Activated B cell treated with CpG ODN at 0.5 μM for 24 hours (primary cell): ENCODE data around the gene BOD1. TPM values are rescaled to one million over a fixed set of nuclear protein-coding genes. Genes with fewer than 3 reads are reported as not detected.

Experiments used
- ATAC-seq: fragments of 200-7000 bp; cut with Tn5 transposase; one replicate; pipeline ENCODE4 v1.10.0; 2021; ENCODE audit warnings: low read depth, mild to moderate bottlenecking, moderate library complexity
- CTCF ChIA-PET: fragments of 350-600 bp; sonication (Branson Sonifier 250); formaldehyde crosslinking; loops from one replicate; lab custom pipeline; 2021; ENCODE audit warnings: antibody characterized with exemption; lab: Charles Lee
- POLR2A ChIA-PET: fragments of 350-600 bp; sonication (Branson Sonifier 250); formaldehyde crosslinking; loops from one replicate; lab custom pipeline; 2021; ENCODE audit warnings: antibody characterized with exemption; lab: Charles Lee
- DNase-seq: peaks from one replicate; pipeline ENCODE4 v3.0.0; 2022
- H3K27ac Mint-ChIP-seq: one replicate; pipeline ENCODE4 v1.8.0; 2020; ENCODE audit warnings: mixed read lengths
- H3K27me3 Mint-ChIP-seq: one replicate; pipeline ENCODE4 v1.8.0; 2021; ENCODE audit warnings: mixed read lengths
- H3K36me3 Mint-ChIP-seq: one replicate; pipeline ENCODE4 v1.8.0; 2021; ENCODE audit warnings: low read depth, mixed read lengths
- H3K4me1 Mint-ChIP-seq: one replicate; pipeline ENCODE4 v1.8.0; 2021; ENCODE audit warnings: mixed read lengths
- H3K4me3 Mint-ChIP-seq: one replicate; pipeline ENCODE4 v1.8.0; 2020; ENCODE audit warnings: mild to moderate bottlenecking, mixed read lengths
- H3K9me3 Mint-ChIP-seq: one replicate; pipeline ENCODE4 v1.8.0; 2020; ENCODE audit warnings: mixed read lengths
- intact Hi-C: fragments of 100-400 bp; cut with micrococcal nuclease; formaldehyde crosslinking; loops from one replicate; pipeline ENCODE4 v1.15.1; 2024
- total RNA-seq: library from RNA; stranded (reverse); gene quantifications from 2 replicates; pipeline ENCODE4 v1.2.3, GENCODE V29; 2022
- TF ChIP-seq, protein P1 (sequence below): fragments of 200-600 bp; IDR thresholded peaks from one replicate; pipeline ENCODE4 v1.8.0; 2022; ENCODE audit warnings: antibody characterized with exemption, mild to moderate bottlenecking

Gene BOD1
- total RNA-seq, 1 donor from 2014 or later, result 32.4 TPM

DNA sequence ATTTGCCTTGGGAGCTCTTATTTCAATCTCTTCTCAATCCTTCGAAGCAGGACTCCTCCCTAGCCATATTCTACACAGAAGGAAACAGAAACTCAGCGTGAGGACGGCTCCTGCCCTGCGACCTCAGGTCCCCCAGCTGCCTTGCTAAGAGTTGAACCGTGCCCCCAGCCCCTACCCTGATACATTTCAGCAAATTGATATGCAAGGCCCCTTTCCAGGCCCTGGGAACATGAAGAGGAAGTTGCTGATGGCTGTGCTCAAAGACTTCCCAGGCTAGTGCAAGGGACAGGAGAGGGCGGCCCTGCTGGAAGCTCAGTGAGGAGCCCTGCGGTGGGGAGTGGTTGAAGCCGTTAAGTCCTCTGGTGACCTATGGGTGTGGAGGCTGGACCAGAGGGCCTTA, 41.5 kb downstream of the BOD1 start:
- Mint-ChIP-seq H3K36me3 (no peaks in the 10 kb centered on the region), H3K4me1 (peaks cover 7% of the 10 kb centered on the region), H3K4me3 (no peak overlapping the region), H3K27me3 (peaks cover 19% of the 10 kb centered on the region), H3K9me3 (peaks cover 11% of the 10 kb centered on the region), H3K27ac (no peak overlapping the region)
- ChIA-PET POLR2A (no interaction called here), CTCF (interaction anchor here (2.4 kb wide), 1 partner anchor 398 kb away, joined by 10 read pairs; no protein-coding TSS in a partner anchor)
- DNase-seq (no peak), ATAC-seq (no peak)
- intact Hi-C loops, result no loop called here
- TF ChIP-seq, protein P1, sequence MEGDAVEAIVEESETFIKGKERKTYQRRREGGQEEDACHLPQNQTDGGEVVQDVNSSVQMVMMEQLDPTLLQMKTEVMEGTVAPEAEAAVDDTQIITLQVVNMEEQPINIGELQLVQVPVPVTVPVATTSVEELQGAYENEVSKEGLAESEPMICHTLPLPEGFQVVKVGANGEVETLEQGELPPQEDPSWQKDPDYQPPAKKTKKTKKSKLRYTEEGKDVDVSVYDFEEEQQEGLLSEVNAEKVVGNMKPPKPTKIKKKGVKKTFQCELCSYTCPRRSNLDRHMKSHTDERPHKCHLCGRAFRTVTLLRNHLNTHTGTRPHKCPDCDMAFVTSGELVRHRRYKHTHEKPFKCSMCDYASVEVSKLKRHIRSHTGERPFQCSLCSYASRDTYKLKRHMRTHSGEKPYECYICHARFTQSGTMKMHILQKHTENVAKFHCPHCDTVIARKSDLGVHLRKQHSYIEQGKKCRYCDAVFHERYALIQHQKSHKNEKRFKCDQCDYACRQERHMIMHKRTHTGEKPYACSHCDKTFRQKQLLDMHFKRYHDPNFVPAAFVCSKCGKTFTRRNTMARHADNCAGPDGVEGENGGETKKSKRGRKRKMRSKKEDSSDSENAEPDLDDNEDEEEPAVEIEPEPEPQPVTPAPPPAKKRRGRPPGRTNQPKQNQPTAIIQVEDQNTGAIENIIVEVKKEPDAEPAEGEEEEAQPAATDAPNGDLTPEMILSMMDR, result no peak

DNA sequence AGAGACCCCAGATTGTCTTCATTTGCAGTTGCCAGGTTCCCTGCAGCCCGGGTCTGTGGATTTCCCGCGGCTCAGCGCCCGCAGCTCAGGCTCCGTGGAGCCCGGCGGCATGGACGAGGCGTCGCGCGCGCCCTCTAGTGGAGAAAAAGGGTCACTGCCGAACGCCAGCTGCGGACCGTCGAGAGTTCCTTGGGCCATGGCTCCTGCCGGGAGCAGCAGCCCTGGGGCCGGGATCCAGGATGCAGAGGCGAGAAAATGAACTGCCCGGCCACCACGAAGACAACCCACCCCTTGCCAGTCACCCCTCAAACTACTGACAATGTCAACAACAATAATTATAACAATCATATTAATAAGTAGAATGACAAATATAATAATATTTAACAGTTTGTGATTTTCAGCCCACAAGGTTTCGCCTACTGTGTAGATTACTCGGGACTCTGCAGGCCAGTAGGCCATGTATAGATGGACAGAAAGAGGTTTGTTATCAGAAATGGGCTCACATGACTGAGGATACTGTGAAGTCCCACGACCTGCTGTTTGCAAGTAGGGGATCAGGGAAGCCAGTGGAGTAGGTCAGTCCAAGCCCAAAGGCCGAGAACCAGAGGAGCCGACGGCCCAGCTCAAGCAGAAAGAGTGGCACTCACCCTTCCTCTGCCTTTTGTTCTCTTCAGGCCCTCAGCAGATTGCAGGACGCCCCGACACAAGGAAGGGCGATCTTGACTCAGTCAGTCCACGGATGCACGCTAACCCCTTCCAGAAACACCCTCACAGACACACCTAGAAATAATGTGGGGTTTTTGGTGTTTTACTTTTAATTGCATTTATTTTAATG, 43.1 kb downstream of the BOD1 start:
- Mint-ChIP-seq H3K9me3 (peaks cover 1% of the 10 kb centered on the region), H3K4me1 (peaks cover 7% of the 10 kb centered on the region), H3K4me3 (no peak overlapping the region), H3K36me3 (no peaks in the 10 kb centered on the region), H3K27ac (no peak overlapping the region), H3K27me3 (peaks cover 27% of the 10 kb centered on the region)
- DNase-seq (peak; percentile 42), ATAC-seq (peak; percentile 73)
- ChIA-PET POLR2A (no interaction called here), CTCF (interaction anchor here (0.7 to 2.4 kb wide), 10 partner anchors 10 to 596 kb away, joined by 3 to 10 read pairs (median 4); no protein-coding TSS in a partner anchor)
- intact Hi-C loops, result loop anchor here (1.0 kb wide), 1 partner anchor 279 kb away; no protein-coding TSS in a partner anchor
- TF ChIP-seq, protein P1, result peak; percentile 97

DNA sequence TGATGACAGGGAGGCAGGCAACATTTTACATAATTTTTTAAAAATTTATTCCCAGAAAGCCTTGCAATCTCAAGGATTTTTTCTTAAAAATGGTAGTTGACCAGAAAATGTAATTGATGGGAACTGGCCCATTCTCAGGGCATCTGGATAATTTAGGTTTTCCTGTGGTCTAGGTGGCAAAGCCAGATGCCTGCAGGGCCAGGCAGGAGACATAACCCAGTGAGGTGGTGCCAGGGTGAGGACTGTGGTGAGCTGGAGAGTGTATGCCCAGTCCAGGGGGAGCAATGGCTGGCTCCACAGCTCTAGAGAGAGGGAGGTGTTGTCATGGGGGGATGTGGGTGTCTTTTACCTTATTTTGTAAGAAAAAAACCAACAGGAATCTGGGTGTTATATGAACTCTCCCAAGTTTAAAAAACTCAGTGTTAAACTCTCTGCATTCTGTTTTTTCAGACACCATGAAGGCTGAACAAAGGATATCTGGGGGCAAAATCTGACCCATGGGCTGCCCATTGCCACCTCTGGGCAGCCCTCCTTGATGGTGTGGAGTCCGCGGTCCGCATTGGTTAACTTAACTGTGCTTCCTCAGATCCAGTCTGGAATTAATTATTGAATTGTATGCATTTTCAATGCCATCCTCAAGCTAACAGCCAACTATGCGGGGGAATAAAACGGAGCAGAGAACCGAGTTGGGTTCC, 43.9 kb downstream of the BOD1 start:
- Mint-ChIP-seq H3K27me3 (peaks cover 28% of the 10 kb centered on the region), H3K4me3 (no peak overlapping the region), H3K9me3 (peaks cover 9% of the 10 kb centered on the region), H3K36me3 (no peaks in the 10 kb centered on the region), H3K4me1 (peaks cover 7% of the 10 kb centered on the region), H3K27ac (no peak overlapping the region)
- DNase-seq (no peak), ATAC-seq (no peak)
- intact Hi-C loops, result loop anchor here (1.0 kb wide), 1 partner anchor 278 kb away; no protein-coding TSS in a partner anchor
- CTCF ChIA-PET, result interaction anchor here (0.7 to 2.4 kb wide), 9 partner anchors 9 to 594 kb away, joined by 3 to 10 read pairs (median 4); no protein-coding TSS in a partner anchor
- POLR2A ChIA-PET, result no interaction called here
- TF ChIP-seq, protein P1, result no peak

DNA sequence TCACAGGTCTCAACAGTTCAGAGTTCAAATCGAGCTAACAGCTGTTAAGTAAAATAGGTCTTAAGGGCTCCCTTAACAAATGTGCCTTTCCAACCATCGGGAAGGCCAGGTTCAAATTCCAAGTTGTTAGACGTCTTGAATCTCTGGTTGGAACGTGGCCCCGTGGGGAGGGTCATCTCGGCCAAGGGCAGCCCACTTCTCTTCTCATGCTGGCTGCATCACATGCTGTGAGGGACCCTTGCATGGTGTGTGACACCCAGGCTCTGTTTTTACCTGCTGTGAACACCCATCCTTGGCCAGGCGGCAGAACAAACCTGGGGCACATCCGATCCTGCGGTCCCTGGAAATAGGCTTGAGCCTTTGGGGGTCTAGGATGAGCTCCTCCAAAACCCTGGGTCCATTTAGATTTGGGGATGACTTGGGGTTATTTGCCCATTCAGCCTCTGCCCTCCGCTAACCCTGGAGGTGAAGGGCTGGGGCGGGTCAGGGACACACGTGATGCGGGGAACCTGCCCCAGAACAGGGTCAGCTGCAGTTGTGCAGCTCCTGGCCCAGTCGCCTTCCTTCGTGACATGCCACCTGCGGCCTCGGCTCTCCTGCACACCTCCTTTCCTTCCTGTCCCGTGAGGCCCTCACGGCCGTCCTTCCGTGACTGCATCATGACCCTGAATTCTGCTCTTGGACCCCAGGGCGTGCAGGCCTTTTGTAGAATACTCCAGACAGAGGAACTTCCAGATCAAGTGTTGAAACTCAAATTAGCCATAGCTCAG, 45.9 kb downstream of the BOD1 start:
- peaks cover 9% of the 10 kb centered on the region for H3K9me3 Mint-ChIP-seq
- H3K4me3 Mint-ChIP-seq, result no peak overlapping the region
- ChIA-PET POLR2A (no interaction called here), CTCF (interaction anchor here (0.8 to 0.9 kb wide), 2 partner anchors 9 to 11 kb away, joined by 3 read pairs; no protein-coding TSS in a partner anchor)
- intact Hi-C loops, result no loop called here
- no peak overlapping the region for H3K27ac Mint-ChIP-seq
- DNase-seq, result no peak
- H3K36me3 Mint-ChIP-seq, result no peaks in the 10 kb centered on the region
- peaks cover 37% of the 10 kb centered on the region for H3K27me3 Mint-ChIP-seq
- H3K4me1 Mint-ChIP-seq, result peaks cover 7% of the 10 kb centered on the region
- no peak for ATAC-seq
- TF ChIP-seq, protein P1, result no peak
